HG02571 (cell line): ENCODE results near the gene GRM7.

Experiments
- ATAC-seq: cut with Tn5 transposase; IDR thresholded peaks from one replicate; pipeline ENCODE4 v1.9.1; 2021; ENCODE audit warnings: mild to moderate bottlenecking, moderate library complexity; ENCODE audit not compliant: unreplicated experiment

The GRM7 gene

DNA sequence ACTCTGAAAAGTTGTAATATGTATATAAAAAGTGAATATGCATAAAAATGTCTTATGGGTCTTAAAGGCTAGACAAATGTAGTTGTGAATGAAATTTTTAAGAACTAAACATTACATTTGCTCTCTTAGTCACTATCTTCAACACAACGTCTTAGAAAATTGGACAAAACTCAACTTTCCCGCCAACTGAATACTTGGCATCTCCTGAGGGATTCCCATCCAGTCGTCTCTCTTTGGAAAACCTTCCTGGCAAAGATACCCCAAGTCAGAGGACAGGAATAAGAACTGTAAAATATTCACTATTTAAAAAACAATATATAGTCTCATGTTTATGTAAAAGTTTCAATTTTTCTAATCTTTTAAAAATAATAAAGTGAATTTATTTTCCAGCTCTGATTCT, 354.8 kb downstream of the GRM7 start:
- ATAC-seq = no peak

DNA sequence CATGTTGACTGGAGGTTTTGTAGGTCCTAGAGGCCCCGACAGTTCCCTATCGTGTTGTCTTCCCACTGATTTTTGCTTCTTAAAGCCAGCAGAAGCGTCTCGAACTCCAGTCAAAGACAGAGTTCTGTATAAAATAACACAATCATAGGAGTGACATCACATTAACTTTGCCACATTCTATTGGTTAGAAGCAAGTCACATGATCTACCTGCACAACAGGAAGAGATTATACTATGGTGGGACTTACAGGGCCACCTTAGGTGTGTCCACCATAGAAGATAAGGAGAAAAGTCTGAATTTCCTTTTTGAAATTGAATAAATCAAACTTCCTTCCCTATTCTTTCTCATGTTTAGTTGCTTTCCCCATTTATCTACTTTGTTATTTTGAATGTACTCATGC, 365.5 kb downstream of the GRM7 start:
- ATAC-seq = no peak

DNA sequence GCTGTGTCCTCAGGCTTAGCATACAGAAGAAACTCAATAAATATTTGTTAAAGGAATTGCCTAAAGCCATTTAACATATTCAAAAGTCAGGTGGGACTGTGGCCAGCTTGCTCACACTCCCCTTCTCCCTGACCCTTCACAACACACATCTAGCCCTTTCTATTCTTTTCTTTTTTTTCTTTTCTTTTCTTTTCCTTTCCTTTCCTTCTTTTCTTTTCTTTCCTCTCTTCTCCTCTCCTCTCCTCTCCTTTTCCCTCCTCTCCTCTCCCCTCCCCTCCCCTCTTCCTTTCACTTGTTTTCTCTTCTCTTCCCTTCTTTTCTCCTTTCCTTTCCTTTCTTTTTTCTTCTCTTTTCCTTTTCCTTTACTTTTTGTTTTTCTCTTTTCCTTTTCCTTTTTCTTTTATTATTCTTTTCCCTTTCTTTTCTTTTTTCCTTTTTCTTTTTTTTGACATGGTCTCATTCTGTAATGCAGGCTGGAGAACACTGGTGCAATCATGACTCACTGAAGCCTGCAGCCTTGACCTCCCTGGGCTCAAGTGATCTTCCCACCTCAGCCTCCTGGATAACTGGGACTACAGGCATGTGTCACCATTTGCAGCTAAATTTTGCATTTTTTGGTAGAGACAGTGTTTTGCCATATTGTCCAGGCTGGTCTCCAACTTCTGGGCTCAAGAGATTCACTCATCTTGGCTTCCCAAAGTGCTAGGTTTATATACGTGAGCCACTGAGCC, 377.8 kb downstream of the GRM7 start:
- ATAC-seq = no peak

DNA sequence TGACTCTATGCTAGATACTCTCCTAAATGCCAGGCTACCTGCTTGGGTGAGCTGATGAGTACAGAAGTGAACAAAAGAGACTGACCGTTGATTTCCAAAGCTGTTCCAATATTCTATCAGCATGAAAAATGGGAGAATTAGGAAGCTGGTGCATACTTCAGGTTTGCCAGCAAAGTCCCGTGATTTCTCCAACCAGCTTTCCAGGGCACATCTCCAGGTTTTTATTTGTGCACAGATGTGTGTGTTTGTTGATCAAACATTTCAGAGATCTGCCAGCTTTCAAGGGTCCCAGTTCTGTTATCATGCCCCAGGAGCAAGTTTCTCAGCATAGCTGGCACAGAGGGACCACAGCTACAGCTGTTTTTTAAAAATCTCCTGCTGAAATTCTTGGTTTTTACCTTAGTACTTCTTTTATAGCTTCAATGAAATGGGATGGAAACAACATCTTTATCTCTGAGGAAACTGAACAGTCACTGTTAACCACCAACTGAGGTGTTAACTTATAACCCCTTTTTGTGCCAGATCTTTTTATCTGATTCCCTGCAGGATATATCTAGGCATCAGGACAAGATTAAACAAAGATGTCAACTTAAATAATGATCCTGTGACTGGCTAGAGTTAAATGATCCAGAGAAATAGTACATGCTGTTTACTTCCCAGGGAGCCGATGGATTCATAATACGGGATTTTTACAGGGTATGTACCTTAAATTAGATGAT, 380.8 kb downstream of the GRM7 start:
- no peak for ATAC-seq

DNA sequence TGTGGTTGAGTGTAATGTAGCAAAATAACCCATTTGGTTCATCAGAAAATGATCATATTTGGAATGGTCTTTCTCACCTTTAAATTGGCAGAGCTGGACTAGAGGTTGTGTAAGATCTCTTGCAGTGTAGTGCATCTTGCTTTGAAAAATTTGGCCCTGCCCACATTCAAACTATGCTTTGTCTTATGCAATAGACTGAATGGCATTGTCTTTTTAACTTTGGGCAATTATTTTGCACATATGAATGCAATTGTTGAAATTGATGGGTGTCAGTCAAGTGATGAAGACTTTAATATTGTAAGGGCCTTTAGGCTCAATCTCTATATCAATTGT, 381.4 kb downstream of the GRM7 start:
- no peak for ATAC-seq

DNA sequence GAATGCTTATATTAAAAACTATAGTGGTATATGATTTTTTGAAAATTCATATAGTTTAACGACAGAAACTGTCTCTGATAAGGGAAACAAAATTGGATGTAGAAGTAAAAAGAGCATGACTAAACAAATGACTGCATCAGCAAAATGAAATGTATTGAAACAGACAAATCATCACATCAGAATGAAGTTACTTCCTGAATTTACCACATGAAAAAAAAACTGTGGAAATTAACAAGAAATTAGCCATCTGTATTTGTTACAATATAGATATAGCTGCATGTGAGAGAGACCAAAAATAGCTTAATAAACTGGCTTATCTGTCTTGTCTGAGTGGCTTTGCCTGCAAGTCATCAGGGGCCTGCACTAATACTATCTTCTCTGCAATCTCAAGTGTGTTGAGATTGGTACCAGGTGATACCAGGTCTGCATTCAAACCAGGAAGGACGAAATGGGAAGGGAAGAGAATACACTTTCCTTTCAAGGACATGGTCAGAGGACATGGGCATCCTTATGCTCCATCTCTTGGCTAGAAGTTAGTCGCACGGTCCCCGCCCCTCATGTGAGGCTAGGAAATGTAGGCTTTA, 388.7 kb downstream of the GRM7 start:
- no peak for ATAC-seq

DNA sequence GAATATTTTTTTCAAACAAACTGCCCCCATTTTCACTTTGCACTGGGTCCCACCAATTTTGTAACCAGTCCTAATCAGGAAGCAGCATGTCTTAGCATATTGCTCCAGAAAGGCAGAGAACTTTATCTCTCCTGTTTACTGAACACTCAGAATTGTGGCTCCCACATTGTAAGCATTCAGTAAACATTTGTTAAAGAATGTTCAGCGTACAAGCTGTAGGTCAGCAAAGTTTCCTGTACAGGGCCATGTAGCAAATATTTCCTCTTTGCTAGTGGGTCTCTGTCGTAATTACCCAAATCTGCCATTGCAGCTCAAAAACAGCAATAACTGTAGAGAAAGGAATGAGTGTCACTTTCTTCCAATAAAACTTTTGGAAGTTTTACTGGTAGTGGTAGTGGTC, 393.3 kb downstream of the GRM7 start:
- ATAC-seq = no peak

DNA sequence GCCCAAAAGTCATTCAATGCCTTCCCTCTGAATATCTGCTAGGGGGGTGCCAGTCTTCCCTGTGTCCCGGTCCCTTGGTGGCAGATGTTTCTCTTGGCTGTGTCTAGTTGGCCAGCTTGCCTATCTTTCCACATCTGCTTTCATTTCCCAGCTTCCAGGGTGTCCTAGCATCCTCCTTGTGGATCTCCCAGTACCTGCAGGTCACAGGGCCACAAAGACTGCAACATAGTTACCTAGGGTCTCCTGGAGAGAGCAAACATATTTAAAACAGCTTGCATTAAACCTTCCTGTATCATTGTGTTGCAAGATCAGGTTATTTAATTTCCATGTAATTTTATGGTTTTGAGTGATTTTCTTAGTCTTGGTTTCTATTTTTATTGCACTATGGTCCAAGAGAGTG, 400.1 kb downstream of the GRM7 start:
- no peak for ATAC-seq

DNA sequence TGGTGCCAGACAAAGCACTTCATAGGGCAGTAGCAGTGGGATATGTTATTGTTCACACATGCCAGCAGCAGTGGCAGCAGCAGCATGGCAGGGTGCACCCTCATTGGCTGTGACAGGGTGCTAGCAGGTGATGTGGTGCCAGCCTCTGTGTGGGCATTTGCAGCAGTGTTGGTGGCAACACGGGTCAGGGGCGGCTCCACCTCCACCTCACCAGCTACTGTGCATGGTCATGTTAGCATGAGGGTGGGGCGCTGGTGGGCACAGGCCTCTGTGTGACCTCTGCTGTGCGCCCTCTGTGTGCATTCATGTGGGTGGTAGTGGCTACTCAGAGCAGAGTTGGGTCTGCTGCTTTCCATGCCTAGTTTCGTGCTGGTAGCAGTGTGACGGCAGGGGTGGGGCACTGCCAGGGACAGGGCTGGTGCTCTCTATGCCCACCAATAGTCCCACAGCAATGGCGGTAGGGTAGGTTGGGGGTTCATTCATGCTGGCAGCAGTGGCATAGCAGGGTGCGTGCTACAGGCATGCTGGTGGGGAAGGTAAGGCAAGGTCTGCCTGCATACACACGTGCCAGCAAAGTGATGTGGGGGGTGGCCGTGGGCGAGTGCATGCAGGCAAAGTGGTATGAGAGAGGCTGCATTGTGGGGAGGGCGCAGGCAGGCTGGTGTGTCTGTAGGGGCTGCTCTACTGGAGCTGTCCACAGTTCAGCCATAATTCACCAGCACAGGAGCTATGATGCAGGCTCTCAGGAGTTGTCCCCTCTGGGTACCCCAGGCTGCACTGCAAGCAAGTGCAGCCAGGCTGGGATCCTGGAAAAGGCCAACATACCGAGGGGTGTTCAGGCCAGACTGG, 402.7 kb downstream of the GRM7 start:
- ATAC-seq = no peak

DNA sequence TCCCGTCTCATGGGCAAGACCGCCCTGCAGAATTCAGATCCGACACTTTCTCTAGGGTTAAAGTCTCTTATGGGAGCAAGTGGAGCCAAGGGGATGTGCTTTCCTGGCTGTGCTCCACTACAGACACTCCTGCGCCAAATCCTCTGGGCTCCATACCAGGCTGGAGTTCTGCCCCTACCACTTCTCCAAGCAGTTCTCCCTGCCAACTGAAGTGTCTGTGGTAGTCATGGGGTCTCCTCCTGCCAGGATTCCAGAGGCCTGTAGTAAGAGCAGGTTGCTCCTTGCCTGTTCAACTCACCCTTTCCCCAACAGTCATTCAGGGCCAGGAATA, 403.2 kb downstream of the GRM7 start:
- ATAC-seq = no peak

DNA sequence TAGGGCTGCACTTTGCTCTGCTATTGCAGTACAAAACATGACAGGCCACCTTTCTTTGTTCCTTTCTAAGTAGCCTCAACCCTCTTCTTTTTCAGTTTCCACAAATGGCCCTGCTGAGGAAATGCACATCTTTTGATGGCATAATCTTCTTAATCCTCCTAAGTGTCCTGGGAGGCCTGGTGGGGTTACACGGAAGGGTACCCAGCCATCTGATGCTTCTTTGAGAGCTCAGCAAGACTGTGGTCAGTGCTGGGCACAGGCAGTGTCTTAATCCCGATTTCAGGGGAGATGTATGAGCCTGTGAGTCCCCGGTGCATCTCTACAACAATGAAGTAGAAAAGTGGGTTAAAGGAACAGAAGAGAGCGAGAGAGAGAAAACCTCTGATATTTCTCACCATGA, 404.8 kb downstream of the GRM7 start:
- no peak for ATAC-seq

DNA sequence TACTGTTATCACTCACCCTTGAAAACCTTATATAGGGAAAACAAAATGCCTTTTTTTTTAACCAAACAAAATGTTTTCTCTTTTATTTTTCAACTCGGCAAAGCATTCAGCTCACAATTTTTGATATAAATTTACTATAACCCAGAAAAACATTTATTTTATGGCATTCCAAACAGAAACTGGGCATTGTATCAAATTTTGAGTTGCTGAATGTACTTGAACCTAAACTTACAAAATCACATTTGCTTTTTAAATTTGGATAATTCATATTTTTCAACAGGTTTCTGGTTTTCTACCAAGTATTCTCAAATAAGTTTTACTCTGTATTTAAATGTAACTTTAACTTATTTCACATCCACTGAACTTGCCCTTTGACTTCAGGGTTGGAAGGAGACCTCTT, 405.6 kb downstream of the GRM7 start:
- ATAC-seq = no peak

DNA sequence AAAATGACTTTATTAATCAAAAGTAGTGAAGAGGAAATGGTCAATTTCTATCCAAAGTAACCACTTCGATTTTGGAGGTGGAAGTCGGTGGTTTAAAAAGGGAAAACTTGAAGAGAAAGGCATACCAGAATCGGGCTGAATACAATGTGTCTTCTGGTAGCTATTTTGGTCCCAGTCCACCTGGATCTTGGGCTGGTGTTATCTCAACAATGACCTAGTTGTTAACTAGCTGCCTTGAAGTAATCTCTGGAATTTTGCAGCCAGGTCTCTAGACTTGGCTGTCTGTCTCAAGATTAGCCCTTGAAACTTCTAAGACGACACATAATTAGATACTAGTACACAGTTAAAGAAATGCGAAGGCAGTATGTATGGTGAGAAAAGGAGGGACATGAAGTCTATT, 409.8 kb downstream of the GRM7 start:
- ATAC-seq = no peak

DNA sequence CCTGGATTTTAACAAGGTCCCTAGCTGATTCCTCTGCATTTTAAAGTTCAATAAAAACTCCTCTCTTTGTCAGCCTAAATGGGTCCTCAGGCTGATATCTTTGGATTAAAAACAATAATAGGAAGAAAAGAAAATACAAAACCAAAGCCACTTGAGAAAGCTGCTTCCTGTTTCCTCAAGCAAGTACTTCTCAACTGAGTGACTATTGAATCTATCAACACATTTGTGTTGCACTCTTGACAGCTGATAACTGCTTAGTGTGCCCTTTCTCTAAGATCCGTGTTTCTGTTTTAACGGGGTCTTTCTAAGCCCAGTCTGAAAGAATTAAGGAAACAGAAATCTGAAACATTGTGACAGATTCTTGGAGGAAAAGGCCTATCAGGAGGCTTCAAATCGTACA, 410.7 kb downstream of the GRM7 start:
- no peak for ATAC-seq

DNA sequence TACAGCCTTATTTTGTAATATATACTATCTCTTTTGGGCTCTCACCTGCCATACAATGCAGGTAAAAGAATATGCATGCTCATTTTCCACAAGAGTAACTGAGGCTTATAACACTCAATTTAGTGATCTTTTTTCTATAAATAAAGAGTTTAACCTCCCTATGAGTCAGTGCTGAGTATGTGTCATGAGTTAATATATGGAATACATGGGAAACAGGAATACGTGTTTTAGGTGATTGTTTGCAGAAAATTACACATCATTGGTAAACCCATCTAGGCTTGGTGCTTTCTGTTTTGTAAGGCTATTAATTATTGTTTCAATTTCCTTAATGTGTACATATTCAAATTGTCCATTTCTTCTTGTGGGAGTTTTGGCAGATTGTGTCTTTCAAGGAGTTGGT, 411.3 kb downstream of the GRM7 start:
- ATAC-seq = no peak

DNA sequence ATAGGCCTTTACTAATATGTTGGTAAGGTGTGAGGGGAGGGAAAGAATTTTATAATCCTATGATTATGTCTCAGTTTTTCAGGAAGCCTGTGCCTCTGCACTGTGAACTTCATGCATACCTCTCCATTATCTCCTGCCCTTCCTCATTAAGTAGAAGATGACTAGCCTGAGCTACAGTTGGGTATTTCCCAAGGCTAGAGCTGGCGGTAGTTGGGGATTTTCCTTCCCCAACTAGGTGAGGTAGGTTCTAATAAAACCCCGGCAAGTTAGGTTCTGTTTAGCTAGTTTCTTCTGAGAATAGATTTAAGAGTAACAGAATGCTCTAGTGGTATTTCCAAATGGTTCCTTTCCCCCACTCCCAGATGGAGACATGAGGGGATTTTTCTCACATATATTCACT, 414.5 kb downstream of the GRM7 start:
- ATAC-seq = no peak

DNA sequence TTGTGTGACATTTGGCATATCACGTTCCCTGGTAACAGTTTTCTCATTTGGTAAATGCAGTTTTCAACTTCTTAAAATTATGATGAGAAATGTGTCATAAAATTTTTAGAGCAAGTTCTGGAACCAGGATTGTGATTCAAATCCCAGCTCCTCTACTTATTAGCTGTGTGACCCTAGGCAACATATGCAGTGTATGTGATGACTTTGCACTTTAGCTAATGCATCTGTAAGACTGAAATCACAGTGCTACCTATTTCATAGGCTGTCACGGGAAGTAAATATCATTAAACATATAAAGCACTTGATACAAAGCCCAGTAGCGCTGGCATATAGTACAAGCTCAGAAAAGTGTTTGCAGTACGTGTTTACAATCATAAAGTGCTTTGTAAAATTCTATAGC, 419.4 kb downstream of the GRM7 start:
- no peak for ATAC-seq

DNA sequence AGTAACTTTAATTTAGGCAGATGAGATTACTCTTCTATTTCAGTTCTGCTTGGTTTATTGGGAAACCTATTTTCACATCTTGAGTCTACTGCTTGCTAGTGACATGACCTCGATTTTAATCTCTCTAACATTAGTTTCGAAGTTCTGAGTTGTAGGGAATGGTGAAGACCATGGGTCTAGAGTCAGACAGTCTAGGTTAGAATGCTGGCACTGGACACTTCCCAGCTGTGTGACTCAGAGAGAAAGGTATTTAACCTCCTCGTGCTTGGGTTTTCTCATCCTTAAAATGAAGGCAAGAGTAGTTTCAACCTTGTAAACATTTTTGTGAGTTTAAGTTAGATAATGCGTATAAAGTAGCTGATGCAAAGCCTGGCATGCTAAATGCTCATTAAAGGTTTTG, 422.1 kb downstream of the GRM7 start:
- ATAC-seq = no peak

DNA sequence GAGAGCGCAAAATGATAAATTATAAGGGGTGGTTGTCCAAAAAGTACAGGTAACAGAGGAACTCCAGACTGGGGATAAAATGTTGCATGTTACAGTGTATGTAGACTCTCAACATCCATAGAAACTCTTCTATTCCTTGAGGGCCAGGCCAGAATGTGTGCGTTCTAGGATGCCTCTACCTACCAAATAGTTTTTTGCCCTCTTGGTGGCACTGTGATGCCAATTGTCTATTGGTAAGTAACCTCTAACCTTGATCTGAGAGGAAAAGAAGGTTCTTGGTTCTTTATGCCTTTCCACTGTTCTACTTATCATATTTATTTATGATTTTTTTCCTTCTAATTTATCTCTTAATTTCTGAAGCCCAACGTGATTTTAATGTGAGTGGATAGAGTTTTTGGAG, 424.6 kb downstream of the GRM7 start:
- ATAC-seq = no peak

DNA sequence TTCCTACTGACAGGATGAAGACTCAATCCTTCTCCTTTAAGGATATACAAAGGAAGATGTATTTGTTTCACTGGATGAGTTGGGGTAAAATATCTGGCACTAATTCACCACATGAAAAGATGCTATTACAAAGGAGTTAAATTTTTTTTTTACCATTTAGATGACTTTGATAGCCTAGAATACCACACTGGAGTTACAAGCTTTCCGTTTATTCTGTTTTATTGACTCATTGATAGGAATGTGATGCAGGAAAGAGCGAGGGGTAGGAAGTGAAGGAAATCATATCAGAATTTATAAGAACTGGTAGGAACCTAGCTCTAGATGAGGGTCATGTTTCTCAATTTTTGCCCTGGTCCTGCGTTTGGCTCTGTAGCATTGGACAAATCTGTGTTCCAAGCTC, 427.2 kb downstream of the GRM7 start:
- ATAC-seq = no peak

DNA sequence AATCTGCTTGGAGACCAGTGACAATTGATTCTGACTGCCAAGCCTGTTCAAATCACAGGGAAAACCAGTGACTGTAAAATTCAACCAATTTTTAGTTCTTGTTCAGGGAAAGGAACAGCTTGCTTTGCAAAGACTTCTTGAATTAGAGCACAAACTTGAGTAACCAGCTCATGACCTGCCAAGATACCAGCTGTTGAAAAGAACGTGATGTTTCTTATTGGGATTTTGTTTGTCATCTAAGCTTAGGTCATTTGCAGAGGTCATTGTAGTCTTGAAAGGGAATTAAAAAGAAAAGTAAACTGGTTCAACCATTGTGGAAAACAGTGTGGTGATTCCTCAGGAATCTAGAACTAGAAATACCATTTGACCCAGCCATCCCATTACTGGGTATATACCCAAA, 428.2 kb downstream of the GRM7 start:
- ATAC-seq = no peak
